HepG2 (cell line): ENCODE data around the gene LCK. TPM values are rescaled to one million over a fixed set of nuclear protein-coding genes. Genes with fewer than 3 reads are reported as not detected.

Experiments used
- ARNTL ChIP-seq: sonication (generic); formaldehyde crosslinking; IDR thresholded peaks from 2 replicates; pipeline ENCODE4 v1.4.0; 2020; ENCODE audit warnings: mild to moderate bottlenecking, missing genetic modification reagents
- ESRRA ChIP-seq: sonication (generic); formaldehyde crosslinking; IDR thresholded peaks from 2 replicates; pipeline ENCODE4 v1.5.1; 2020; ENCODE audit warnings: mild to moderate bottlenecking, low read depth, missing genetic modification reagents
- GABPB1 ChIP-seq: IDR thresholded peaks from 2 replicates; pipeline ENCODE4 v1.6.1; 2016; ENCODE audit warnings: mild to moderate bottlenecking, missing genetic modification reagents, moderate library complexity, missing compliant biosample characterization
- HES4 ChIP-seq: sonication (generic); formaldehyde crosslinking; IDR thresholded peaks from 2 replicates; pipeline ENCODE4 v1.9.0; 2021; ENCODE audit warnings: mild to moderate bottlenecking, missing genetic modification reagents, borderline replicate concordance
- LCORL ChIP-seq, 2 experiments: fragments of 450-650 bp in 1 of 2; sonication (generic) in 1 of 2; formaldehyde crosslinking in 1 of 2; IDR thresholded peaks; 2 replicates each; pipeline versions ENCODE4 v1.5.0 to v1.6.1; 2017 to 2020; ENCODE audit warnings: antibody characterized with exemption in 1 of 2, missing genetic modification reagents in 1 of 2
- MAFK ChIP-seq, 2 experiments: IDR thresholded peaks in 1 of 2; conservative IDR thresholded peaks in 1 of 2; 2 replicates each; pipeline ENCODE4 v1.6.1; 2011; ENCODE audit warnings: improper control_type of control experiment in 2 of 2, low read length in 2 of 2
- ZNF225 ChIP-seq: sonication (generic); formaldehyde crosslinking; IDR thresholded peaks from 2 replicates; pipeline ENCODE4 v1.4.0; 2020; ENCODE audit warnings: mild to moderate bottlenecking, missing genetic modification reagents
- ZNF264 ChIP-seq: sonication (generic); formaldehyde crosslinking; IDR thresholded peaks from 2 replicates; pipeline ENCODE4 v1.4.0; 2020; ENCODE audit warnings: missing genetic modification reagents
- ZNF354B ChIP-seq: sonication (generic); formaldehyde crosslinking; IDR thresholded peaks from 2 replicates; pipeline ENCODE4 v1.8.0; 2022; ENCODE audit warnings: mild to moderate bottlenecking, missing genetic modification reagents
- ZNF432 ChIP-seq: sonication (generic); formaldehyde crosslinking; IDR thresholded peaks from 2 replicates; pipeline ENCODE4 v1.5.0; 2020; ENCODE audit warnings: missing genetic modification reagents, mild to moderate bottlenecking, borderline replicate concordance
- ZNF546 ChIP-seq: sonication (generic); formaldehyde crosslinking; conservative IDR thresholded peaks from 2 replicates; pipeline ENCODE4 v1.8.1; 2023; ENCODE audit warnings: mild to moderate bottlenecking, missing genetic modification reagents
- ZNF562 ChIP-seq: sonication (generic); formaldehyde crosslinking; IDR thresholded peaks from 2 replicates; pipeline ENCODE4 v1.8.0; 2022; ENCODE audit warnings: missing genetic modification reagents, borderline replicate concordance
- ZNF572 ChIP-seq: sonication (generic); formaldehyde crosslinking; IDR thresholded peaks from 2 replicates; pipeline ENCODE4 v1.5.1; 2020; ENCODE audit warnings: mild to moderate bottlenecking, missing genetic modification reagents
- ZNF652 ChIP-seq: IDR thresholded peaks from 2 replicates; pipeline ENCODE4 v1.6.1; 2016; ENCODE audit warnings: low read depth, borderline replicate concordance
- ZNF780A ChIP-seq: sonication (generic); formaldehyde crosslinking; IDR thresholded peaks from 2 replicates; pipeline ENCODE4 v1.8.0; 2022; ENCODE audit warnings: mild to moderate bottlenecking, missing genetic modification reagents, moderate library complexity
- ZSCAN20 ChIP-seq: sonication (generic); formaldehyde crosslinking; IDR thresholded peaks from 2 replicates; pipeline ENCODE4 v1.4.0; 2020; ENCODE audit warnings: missing genetic modification reagents, mild to moderate bottlenecking, borderline replicate concordance
- polyA plus RNA-seq, 8 experiments: library from polyadenylated mRNA; depleted of rRNA in 3 of 8; stranded (reverse) in 7 of 8; unstranded in 1 of 8; fragments of >200 nt; fragmentation: Illumina TruSeq in 4 of 8; extraction: Trizol in 4 of 8; gene quantifications; 2 replicates each; pipeline versions ENCODE4 v1.2.1 to v1.2.3, GENCODE V29; 2011 to 2016; ENCODE audit warnings: low read depth in 4 of 8, missing spikeins in 1 of 8, mixed read lengths in 1 of 8; ENCODE audit not compliant: insufficient read depth in 1 of 8
- total RNA-seq, 5 experiments: library from RNA; depleted of rRNA; stranded (reverse); fragments of >200 nt; fragmentation: Illumina TruSeq; extraction: Trizol; gene quantifications; 2 replicates each; pipeline ENCODE4 v1.2.3, GENCODE V29; 2016; ENCODE audit warnings: low read depth in 1 of 5
- TF ChIP-seq, protein P1 (sequence below): conservative IDR thresholded peaks from 2 replicates; pipeline ENCODE4 v1.6.1; 2018; ENCODE audit warnings: missing genetic modification reagents
- TF ChIP-seq, protein P2 (sequence below): sonication (generic); formaldehyde crosslinking; IDR thresholded peaks from 2 replicates; pipeline ENCODE4 v1.4.0; 2020; ENCODE audit warnings: missing genetic modification reagents, mild to moderate bottlenecking, borderline replicate concordance
- TF ChIP-seq, protein P3 (sequence below): sonication (generic); formaldehyde crosslinking; IDR thresholded peaks from 2 replicates; pipeline ENCODE4 v1.4.0; 2020; ENCODE audit warnings: missing genetic modification reagents
- TF ChIP-seq, protein P4 (sequence below): sonication (generic); formaldehyde crosslinking; IDR thresholded peaks from 2 replicates; pipeline ENCODE4 v1.8.1; 2023; ENCODE audit warnings: mild to moderate bottlenecking, moderate library complexity, missing genetic modification reagents

Gene LCK
- total and polyA plus RNA-seq, 2 of the 13 experiments (the other 11 are each of a cell fraction or from before 2014, with no cell fraction given), result 0.93 to 1.8 TPM

DNA sequence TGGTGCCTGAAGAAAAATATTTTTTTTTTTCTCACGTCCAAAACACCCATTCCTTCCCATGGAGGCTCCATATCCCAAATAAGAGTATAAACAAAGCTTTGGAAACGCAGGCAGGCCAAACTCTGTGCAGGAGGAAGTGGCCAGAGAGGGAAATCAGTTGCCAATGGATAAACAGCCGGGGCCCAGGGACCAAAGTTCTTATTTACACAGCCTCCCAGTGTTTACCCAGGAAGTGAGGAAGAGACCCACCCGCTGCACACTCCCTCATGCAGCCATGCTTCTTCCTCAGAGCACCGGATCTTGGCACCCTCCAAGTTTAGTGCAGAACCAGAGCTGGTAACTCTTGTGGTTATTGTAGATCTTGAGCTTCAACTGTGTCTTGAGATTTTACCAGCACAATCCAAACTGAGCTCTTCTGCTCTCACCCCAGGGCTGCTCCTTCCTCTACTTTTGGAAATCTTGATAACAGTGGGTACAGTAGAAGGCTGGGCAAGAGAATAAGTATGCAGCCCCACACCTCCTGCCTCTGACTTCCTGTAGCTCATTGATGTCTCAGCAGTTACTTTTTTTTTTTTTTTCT is 70.7 kb downstream of the LCK start (continued):
- TF ChIP-seq, protein P1, sequence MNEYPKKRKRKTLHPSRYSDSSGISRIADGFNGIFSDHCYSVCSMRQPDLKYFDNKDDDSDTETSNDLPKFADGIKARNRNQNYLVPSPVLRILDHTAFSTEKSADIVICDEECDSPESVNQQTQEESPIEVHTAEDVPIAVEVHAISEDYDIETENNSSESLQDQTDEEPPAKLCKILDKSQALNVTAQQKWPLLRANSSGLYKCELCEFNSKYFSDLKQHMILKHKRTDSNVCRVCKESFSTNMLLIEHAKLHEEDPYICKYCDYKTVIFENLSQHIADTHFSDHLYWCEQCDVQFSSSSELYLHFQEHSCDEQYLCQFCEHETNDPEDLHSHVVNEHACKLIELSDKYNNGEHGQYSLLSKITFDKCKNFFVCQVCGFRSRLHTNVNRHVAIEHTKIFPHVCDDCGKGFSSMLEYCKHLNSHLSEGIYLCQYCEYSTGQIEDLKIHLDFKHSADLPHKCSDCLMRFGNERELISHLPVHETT (CRISPR knock-in tag), result 0 out of 2 replicates have a peak, but pooled peaks have one; percentile 42
- no peak for TF ChIP-seq ZNF780A (CRISPR knock-in tag)
- TF ChIP-seq ZNF652 (CRISPR knock-in tag), result peak; percentile 74; the same call in 1 of the 2 replicates
- peak; percentile 41; the same call in 1 of the 2 replicates for TF ChIP-seq ESRRA (CRISPR knock-in tag)
- TF ChIP-seq HES4, result no peak
- TF ChIP-seq ZNF562 (CRISPR knock-in tag), result no peak
- TF ChIP-seq ARNTL (CRISPR knock-in tag), result peak; percentile 46; the same call in 1 of the 2 replicates
- TF ChIP-seq ZNF432, result no peak
- TF ChIP-seq, protein P2, sequence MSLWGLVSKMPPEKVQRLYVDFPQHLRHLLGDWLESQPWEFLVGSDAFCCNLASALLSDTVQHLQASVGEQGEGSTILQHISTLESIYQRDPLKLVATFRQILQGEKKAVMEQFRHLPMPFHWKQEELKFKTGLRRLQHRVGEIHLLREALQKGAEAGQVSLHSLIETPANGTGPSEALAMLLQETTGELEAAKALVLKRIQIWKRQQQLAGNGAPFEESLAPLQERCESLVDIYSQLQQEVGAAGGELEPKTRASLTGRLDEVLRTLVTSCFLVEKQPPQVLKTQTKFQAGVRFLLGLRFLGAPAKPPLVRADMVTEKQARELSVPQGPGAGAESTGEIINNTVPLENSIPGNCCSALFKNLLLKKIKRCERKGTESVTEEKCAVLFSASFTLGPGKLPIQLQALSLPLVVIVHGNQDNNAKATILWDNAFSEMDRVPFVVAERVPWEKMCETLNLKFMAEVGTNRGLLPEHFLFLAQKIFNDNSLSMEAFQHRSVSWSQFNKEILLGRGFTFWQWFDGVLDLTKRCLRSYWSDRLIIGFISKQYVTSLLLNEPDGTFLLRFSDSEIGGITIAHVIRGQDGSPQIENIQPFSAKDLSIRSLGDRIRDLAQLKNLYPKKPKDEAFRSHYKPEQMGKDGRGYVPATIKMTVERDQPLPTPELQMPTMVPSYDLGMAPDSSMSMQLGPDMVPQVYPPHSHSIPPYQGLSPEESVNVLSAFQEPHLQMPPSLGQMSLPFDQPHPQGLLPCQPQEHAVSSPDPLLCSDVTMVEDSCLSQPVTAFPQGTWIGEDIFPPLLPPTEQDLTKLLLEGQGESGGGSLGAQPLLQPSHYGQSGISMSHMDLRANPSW (CRISPR knock-in tag), result no peak
- peak; percentile 71 for TF ChIP-seq GABPB1 (CRISPR knock-in tag)
- no peak for TF ChIP-seq ZNF354B (CRISPR knock-in tag)
- no peak for TF ChIP-seq ZNF225
- TF ChIP-seq, protein P3, sequence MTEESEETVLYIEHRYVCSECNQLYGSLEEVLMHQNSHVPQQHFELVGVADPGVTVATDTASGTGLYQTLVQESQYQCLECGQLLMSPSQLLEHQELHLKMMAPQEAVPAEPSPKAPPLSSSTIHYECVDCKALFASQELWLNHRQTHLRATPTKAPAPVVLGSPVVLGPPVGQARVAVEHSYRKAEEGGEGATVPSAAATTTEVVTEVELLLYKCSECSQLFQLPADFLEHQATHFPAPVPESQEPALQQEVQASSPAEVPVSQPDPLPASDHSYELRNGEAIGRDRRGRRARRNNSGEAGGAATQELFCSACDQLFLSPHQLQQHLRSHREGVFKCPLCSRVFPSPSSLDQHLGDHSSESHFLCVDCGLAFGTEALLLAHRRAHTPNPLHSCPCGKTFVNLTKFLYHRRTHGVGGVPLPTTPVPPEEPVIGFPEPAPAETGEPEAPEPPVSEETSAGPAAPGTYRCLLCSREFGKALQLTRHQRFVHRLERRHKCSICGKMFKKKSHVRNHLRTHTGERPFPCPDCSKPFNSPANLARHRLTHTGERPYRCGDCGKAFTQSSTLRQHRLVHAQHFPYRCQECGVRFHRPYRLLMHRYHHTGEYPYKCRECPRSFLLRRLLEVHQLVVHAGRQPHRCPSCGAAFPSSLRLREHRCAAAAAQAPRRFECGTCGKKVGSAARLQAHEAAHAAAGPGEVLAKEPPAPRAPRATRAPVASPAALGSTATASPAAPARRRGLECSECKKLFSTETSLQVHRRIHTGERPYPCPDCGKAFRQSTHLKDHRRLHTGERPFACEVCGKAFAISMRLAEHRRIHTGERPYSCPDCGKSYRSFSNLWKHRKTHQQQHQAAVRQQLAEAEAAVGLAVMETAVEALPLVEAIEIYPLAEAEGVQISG, result peak; percentile 59; the same call in 1 of the 2 replicates
- TF ChIP-seq, protein P4, sequence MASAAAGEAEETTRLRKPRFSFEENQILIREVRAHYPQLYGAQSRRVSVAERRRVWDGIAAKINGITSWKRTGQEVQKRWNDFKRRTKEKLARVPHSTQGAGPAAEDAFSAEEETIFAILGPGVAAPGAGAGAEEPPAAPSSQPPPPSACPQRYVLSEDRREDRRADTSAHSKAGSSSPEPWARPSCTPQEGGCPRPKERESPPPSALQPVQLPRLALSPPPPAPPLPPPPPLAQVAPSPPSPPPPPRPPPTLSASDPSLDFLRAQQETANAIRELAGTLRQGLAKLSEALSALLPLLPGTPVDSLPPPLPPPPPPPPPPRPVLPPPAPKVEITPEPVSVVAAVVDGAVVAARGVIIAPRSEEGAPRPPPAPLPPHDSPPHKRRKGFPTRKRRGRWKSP, result peak; percentile 82; the same call in 1 of the 2 replicates
- no peak for TF ChIP-seq MAFK (conservative IDR thresholded peaks at IDR 0.05 in 1 of 2, IDR thresholded peaks at IDR 0.05 in 1 of 2; ENCODE audit: low read length in 2 of 2)
- TF ChIP-seq ZNF572 (CRISPR knock-in tag), result no peak
- no peak for TF ChIP-seq LCORL (IDR thresholded peaks at IDR 0.05)
- no peak for TF ChIP-seq LCORL (CRISPR knock-in tag; IDR thresholded peaks at IDR 0.05)
- TF ChIP-seq ZSCAN20, result no peak
- TF ChIP-seq ZNF546 (CRISPR knock-in tag), result no peak
- peak; percentile 62; the same call in 1 of the 2 replicates for TF ChIP-seq ZNF264 (CRISPR knock-in tag)
